MM.1S (cell line): ENCODE data around the gene SLC6A3.

Experiments
- EZH2 ChIP-seq: fragments of 300-600 bp; sonication (generic); optimal IDR thresholded peaks from 2 replicates; pipeline ENCODE3; 2017; ENCODE audit warnings: low read depth, mild to moderate bottlenecking, antibody characterized with exemption, low read length, mixed read lengths
- TF ChIP-seq, protein P1 (sequence below): fragments of 300-600 bp; sonication (generic); IDR thresholded peaks from 2 replicates; pipeline ENCODE4 v1.5.1; 2016; ENCODE audit warnings: antibody characterized with exemption, low read length, mixed read lengths

DNA sequence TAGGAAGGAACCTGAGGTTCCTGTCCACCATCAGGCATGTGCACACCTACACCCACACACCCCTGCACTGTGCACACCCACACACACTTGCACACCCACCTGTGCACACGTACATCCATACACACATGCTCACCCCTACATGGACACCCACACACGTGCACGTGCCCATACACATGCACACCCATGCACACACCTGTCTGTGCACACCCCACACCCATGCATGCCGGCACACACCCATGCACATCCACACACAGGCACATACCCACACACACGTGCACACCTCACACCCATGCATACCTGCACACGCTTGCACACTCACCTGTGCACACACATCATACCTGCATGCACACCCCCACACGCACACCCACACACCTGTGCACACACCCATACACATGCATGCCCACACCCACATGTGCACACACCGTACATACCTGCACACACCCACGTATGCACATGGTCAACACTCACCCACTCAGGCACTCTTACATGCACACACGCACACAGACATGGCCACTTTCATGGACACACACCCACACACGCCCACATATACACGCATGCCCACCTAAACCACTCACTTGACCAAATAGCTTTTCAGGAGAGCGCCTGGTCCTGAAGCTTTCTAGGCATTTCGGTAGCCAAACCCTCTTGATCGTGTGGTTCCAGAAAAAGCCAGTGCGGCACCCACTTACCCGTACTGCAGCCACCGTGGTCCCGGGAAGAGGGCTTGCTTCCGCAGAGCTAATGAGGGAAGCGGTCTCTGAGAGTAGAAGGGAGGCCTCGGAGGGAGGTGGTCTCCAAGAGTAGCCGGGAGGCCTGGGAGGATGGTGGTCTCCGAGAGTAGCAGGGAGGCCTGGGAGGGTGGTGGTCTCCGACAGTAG is 63.6 kb downstream of the SLC6A3 start:
- TF ChIP-seq EZH2: no peak
- TF ChIP-seq, protein P1, sequence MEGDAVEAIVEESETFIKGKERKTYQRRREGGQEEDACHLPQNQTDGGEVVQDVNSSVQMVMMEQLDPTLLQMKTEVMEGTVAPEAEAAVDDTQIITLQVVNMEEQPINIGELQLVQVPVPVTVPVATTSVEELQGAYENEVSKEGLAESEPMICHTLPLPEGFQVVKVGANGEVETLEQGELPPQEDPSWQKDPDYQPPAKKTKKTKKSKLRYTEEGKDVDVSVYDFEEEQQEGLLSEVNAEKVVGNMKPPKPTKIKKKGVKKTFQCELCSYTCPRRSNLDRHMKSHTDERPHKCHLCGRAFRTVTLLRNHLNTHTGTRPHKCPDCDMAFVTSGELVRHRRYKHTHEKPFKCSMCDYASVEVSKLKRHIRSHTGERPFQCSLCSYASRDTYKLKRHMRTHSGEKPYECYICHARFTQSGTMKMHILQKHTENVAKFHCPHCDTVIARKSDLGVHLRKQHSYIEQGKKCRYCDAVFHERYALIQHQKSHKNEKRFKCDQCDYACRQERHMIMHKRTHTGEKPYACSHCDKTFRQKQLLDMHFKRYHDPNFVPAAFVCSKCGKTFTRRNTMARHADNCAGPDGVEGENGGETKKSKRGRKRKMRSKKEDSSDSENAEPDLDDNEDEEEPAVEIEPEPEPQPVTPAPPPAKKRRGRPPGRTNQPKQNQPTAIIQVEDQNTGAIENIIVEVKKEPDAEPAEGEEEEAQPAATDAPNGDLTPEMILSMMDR: no peak
